ENCODE measurements around the gene GFM1.

DNA sequence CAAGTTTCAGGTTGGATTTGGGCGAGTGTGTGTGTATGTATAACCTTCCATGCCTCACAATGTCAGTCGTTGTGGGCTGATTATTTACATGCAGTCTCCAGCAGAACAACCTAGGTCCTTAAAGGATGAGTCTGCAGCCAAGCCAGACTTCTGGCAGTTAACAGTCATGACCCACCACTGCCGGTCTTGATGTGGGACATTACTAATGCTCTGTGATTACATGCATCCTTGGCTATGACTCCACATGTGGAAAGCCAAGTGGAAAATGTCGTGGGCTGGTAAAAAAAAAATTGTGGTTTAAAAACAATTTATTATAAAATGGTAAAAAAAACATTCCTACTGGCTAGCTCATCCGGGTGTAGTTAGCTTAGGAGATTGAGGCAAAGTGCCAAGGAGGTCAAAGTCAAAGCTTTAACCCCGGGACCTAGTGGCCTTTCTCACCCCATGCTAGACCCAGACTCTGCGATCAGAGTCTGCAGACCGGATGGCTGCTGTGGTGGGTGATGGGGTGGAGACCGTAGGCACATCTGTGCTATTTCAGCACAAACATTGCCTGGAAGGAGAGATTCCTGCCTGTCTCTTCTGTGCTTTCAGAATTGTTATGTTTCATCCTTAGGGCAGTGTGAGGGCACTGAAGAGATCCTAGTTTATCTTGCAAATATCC lies 81.2 kb downstream of the GFM1 start:
- TF ChIP-seq, protein P1, sequence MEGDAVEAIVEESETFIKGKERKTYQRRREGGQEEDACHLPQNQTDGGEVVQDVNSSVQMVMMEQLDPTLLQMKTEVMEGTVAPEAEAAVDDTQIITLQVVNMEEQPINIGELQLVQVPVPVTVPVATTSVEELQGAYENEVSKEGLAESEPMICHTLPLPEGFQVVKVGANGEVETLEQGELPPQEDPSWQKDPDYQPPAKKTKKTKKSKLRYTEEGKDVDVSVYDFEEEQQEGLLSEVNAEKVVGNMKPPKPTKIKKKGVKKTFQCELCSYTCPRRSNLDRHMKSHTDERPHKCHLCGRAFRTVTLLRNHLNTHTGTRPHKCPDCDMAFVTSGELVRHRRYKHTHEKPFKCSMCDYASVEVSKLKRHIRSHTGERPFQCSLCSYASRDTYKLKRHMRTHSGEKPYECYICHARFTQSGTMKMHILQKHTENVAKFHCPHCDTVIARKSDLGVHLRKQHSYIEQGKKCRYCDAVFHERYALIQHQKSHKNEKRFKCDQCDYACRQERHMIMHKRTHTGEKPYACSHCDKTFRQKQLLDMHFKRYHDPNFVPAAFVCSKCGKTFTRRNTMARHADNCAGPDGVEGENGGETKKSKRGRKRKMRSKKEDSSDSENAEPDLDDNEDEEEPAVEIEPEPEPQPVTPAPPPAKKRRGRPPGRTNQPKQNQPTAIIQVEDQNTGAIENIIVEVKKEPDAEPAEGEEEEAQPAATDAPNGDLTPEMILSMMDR (IDR thresholded peaks at IDR 0.05), result no peak
- TF ChIP-seq POLR2A (IDR thresholded peaks at IDR 0.05) (no peak), POLR2AphosphoS5 (IDR thresholded peaks at IDR 0.05; ENCODE audit: insufficient read depth in 1 of 2, low read depth in 1 of 2) (peak in 1 of 2 donors; percentile 42)
